RWPE1 (cell line): ENCODE results near the gene SCN8A.

ENCODE experiments used
- CTCF ChIA-PET: fragments of 350-600 bp; sonication (Branson Sonifier 250); formaldehyde crosslinking; extraction: SDS; loops from one replicate; lab custom pipeline; 2021; lab: Yijun Ruan, JAX
- POLR2A ChIA-PET: fragments of 400-600 bp; formaldehyde crosslinking; extraction: SDS; loops from one replicate; lab custom pipeline; 2020; ENCODE audit warnings: antibody characterized with exemption; ENCODE audit not compliant: low non-redundant PET; lab: Yijun Ruan, JAX
- DNase-seq: peaks from one replicate; pipeline ENCODE4 v3.0.0; 2012; ENCODE audit warnings: low spot score
- H3K27ac ChIP-seq: fragments of 450-650 bp; 2 replicates; pipeline ENCODE4 v1.5.1; 2017
- CTCF ChIP-seq: fragments of 450-650 bp; conservative IDR thresholded peaks from 2 replicates; pipeline ENCODE4 v1.5.1; 2017; ENCODE audit warnings: low read depth, mild to moderate bottlenecking

SCN8A gene

GRCh38 chr12:51579321-51579850 lies 11.6 kb upstream of the SCN8A start:
- no peak for DNase-seq
- TF ChIP-seq CTCF, result no peak
- CTCF ChIA-PET, result no interaction called here
- POLR2A ChIA-PET, result no interaction called here
- H3K27ac ChIP-seq, result no peak overlapping the region

GRCh38 chr12:51589060-51589459 lies 2.0 kb upstream of the SCN8A start:
- POLR2A ChIA-PET, result no interaction called here
- H3K27ac ChIP-seq, result no peak overlapping the region
- DNase-seq, result no peak
- CTCF ChIA-PET, result no interaction called here
- no peak for TF ChIP-seq CTCF

GRCh38 chr12:51589557-51590176 lies 1.4 kb upstream of the SCN8A start:
- POLR2A ChIA-PET, result no interaction called here
- CTCF ChIA-PET, result no interaction called here
- no peak for TF ChIP-seq CTCF
- no peak overlapping the region for H3K27ac ChIP-seq
- no peak for DNase-seq

DNA sequence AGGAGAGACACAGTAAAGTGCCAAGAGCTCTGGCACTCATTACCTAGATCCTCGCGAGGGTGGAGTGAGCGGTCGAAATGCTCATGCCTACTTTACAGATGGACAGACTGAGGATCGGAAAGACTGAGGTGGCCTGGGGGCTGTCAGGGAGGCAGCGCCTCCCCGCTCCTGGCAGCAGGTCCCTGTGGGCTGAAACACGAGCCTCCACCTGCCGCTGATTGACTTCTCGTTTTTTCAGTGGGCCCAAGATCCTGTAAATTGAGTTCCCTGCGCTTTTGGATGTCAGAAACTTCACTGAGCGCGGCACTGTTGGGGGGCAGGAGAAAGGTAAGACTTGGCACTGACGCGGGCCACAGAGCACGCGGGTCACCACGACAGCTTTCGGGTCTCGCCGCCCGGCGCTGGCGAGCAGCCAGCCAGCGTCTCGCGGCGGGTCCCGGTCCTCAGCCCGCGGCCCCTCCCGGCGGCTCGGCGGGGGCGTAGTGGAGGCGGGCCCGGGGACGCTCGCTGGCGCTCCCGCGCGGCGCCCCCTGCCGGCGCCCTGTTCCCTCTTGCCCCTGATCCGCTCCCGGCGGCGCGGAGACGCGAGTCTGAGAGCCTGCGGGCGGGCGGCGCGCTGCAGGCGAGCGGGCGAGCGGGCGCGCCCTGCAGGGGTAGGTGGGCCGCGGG lies 552 bp upstream of the SCN8A start:
- ChIA-PET POLR2A (no interaction called here), CTCF (interaction anchor here (0.7 kb wide), 1 partner anchor 245 kb away, joined by 3 read pairs; no protein-coding TSS in a partner anchor)
- peak; percentile 71 for TF ChIP-seq CTCF
- H3K27ac ChIP-seq, result no peak overlapping the region
- peak; percentile 20 for DNase-seq

GRCh38 chr12:51592034-51592705 lies 1.1 kb downstream of the SCN8A start:
- CTCF ChIA-PET, result interaction anchor here (0.6 kb wide), 1 partner anchor 222 kb away, joined by 4 read pairs; no protein-coding TSS in a partner anchor
- no peak for TF ChIP-seq CTCF
- DNase-seq, result no peak
- no peak overlapping the region for H3K27ac ChIP-seq
- POLR2A ChIA-PET, result no interaction called here

DNA sequence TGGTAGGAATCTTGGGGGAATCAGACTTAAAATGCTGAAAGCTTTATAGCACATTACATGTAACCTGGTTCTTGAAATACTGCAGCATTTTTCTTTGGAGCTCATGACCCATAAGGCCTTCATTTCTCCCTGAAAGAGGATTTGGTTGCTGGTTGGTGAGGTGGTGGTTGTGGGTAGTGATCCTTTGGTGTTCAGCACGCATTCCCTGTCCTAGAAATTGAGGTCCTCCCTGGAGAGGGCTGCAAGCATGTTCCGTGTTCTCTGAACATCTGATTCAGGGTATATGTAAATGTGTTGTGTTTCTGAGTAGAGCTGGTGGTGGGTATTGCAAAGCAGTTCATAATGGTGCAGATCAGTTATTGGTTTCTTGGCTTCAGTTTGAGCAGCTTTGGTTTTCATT lies 2.0 kb downstream of the SCN8A start:
- no peak overlapping the region for H3K27ac ChIP-seq
- DNase-seq, result no peak
- ChIA-PET POLR2A (no interaction called here), CTCF (interaction anchor here (0.6 to 1.1 kb wide), 2 partner anchors 11 to 116 kb away, joined by 3 read pairs; no protein-coding TSS in a partner anchor)
- no peak for TF ChIP-seq CTCF
